GM18858 (cell line): ENCODE data around the gene C19orf25.

Experiments
- ATAC-seq: cut with Tn5 transposase; IDR thresholded peaks from one replicate; pipeline ENCODE4 v1.9.1; 2021; ENCODE audit not compliant: unreplicated experiment

The C19orf25 gene

GRCh38 chr19:1496714-1497577, 17.9 kb upstream of the C19orf25 start:
- ATAC-seq = no peak

- no peak for ATAC-seq
Observed at GRCh38 chr19:1495799-1496713, 17.0 kb upstream of the C19orf25 start.

DNA sequence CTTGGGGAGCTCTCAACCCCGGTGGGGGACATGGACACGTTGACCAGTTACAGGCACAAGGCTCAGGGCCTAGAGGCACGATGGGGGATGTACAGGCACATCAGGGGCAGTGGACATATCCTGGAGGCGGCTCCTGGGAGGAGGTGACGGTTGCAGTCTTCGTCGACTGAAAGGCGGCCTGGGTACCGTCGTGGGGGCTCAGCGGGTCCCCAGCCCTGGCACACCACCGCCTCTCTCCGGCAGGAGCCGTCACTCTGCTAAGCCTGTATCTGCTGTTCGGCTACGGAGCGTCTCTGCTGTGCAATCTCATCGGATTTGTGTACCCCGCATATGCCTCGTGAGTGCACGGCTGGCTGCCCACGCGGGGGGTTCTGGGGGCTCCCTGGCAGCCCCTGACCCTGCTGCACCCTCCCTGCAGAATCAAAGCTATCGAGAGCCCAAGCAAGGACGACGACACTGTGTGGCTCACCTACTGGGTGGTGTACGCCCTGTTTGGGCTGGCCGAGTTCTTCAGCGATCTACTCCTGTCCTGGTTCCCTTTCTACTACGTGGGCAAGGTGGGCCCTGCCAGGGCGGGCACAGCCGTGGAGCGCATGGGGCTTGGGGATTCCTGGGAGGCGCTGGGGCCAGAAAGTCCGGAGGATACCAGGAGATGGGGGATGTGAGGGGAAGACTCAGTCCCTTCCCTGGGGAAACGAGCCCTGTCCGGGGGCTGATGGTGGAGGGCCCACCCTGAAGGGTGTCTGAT, 16.2 kb upstream of the C19orf25 start:
- ATAC-seq = no peak

DNA sequence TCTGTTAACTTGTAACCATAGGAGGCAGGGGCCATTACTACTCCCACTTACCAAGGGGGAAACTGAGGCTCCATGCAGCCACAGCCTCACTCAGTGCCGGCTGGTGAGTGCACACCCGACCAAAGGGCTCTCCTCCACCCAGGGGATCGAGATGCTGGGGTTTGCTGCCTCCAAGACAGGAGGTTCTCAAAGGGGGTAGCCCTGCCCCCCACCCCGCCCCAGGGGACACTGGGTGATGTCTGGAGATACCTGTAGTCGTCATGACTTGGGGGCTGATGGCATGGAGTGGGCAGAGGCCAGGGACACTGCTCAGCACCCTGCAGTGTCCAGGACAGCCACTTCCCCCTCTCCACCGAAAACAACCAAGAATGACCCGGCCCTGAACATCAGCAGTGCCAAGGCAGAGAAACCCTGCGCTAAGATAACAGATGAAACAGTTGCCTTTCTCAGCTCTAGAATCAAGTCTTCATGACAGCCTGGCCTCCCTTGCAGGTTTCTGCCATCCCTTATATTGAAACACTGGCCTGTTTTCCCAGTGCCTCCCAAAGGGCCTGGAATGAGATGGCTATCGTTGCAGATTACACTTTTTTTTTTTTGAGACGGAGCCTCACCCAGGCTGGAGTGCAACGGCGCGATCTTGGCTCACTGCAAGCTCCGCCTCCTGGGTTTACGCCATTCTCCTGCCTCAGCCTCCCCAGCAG, 15.2 kb upstream of the C19orf25 start:
- no peak for ATAC-seq

GRCh38 chr19:1492474-1493006, 13.5 kb upstream of the C19orf25 start:
- ATAC-seq = no peak

DNA sequence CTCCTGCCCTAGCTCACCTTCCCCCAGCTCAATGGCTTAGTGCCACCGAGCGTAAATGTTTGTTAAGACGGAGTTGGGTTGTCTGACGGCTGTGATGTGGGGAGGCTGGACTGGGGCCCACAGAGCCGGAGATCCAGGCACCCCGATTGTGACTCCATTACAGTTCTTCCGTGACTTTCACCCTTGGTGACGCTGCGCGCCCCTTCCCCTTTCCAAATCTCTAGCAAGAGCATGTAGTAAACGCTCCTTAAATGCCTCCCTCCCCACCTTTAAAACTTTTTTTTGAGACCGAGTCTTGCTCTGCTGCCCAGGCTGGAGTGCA, 12.8 kb upstream of the C19orf25 start:
- no peak for ATAC-seq

DNA sequence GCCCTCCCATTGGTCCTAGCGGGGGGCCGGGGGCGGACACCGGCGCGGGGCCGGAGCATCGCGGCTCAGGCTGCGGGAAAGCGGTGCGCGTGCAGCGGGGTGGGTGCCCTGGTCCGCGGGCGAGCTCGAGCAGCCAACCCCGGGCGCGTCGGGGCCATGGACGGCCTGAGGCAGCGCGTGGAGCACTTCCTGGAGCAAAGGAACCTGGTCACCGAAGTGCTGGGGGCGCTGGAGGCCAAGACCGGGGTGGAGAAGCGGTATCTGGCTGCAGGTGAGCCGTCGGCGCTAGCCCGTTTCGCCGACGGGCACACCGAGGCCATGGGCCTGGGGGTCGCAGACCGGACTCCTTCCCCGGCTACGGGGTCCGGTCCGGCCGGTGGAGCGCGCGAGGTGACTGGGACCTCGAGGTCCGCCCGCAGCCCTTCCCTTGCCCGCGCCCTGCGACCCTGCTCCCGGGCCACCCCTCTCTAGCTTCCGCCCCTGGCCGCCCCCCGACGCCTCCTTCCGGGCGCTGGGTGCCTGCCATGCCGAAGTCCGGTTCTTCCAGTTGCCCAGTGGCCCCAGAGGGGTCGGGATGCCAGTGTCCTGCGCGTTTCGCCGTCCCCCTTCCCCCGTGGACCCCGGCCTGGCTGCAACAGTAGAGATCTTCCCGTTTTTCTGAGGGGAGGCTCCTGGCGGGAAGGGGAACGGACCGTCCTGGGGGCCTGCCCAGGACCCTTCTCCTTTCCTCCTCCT, 12.3 kb upstream of the C19orf25 start, which contains the start of gene REEP6:
Gene REEP6, plus strand, starts transcription at position 68 of the 735 bp plus-strand sequence. Its CDS starts 89 bp downstream, at position 157.
- ATAC-seq = no peak

DNA sequence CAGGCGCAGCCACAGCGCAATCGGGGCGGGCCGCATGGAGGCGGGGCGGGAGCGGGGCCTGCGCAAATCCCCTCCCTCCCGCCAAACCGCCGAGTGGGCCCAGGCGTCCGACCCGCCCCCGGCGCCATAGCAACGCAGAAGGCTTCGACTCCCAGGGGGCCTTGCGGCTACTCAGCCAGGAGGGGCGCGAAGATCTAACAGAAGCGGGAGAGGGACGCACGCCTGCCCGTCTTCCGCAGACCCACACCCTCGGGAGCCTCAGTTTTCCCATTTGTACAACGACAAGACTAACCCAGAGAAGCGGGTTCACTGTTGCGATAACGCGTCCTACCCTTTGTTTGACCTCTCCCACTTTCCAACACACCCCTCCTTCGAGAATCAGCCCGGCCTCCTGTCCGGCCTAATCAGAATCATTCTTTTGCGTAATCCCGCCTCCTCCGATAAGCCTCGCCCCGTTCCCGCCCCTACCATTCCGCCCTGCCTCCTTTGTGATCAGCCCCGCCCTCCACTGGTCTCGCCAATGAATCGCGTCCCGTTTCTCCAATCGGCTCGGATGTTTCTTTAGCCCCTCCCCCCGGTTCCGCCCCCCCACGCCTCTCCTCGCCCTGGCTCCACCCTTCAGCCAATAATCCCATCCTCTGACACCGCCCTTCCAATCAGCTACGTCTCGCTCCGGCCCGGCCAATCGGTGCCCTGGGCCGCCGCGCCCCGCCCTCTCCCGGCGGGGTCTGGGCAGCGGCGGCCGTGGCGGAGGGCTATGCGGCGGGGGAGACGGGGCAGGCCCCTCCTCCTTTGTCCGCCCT, 11.5 kb upstream of the C19orf25 start, which contains the start of gene PCSK4:
Gene PCSK4, minus strand, starts transcription at position 40 of the 803 bp plus-strand sequence. Its CDS starts 4 bp downstream, at position 36.
- ATAC-seq = peak; percentile 71

- no peak for ATAC-seq
Observed at GRCh38 chr19:1489463-1490310, 10.7 kb upstream of the C19orf25 start.

GRCh38 chr19:1488282-1488601, 9.2 kb upstream of the C19orf25 start:
- ATAC-seq = no peak

DNA sequence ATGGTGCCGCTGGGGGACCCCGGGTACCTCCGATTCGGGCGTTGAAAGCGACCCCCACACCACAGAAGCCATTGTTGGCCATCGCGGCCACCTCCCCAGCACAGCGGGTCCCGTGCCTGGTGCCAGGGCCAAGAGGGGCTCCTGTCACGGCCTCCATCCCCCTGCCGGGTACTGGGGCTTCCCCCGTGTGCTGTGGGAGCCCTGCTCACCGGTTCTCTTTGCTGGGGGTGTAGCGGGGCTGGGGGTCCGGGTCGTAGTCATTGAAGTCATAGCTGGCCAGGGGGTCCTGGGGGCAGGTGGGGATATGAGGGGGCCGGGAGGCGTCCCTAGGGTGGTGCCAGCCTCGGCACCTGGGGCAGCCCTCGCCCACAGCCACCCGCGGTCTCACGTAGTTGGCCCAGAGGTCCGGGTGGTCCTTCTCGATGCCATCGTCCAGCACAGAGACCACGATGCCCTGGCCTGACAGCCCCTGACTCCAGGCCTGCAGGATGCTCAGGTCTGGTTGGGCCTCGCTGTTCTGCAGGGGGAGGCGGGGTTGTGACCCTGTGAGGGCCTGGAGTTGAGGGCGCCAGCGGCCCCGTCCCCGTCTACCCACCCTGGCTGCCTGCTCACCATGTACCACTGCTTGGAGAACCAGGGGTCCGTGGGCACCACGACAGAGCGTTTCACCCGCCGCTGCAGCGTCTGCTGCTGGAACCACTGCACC, 8.7 kb upstream of the C19orf25 start:
- no peak for ATAC-seq

GRCh38 chr19:1486720-1487575, 7.9 kb upstream of the C19orf25 start:
- no peak for ATAC-seq

DNA sequence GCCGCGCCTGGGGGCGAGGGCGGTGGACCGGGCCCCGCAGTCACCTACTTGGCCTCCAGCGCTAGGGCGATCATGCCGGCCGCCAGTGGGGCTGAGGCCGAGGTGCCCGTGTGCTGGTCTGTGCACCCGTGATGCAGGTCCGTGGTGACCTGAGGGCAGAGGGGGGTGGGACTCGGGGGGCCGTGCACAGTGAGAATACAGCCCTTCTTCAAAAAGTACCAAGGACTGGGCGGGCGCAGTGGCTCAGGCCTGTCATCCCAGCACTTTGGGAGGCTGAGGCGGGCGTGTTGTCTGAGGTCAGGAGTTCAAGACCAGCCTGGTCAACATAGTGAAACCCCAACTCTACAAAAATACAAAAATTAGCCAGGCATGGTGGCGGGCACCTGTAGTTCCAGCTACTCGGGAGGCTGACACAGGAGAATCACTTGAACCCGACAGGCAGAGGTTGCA, 5.0 kb upstream of the C19orf25 start:
- no peak for ATAC-seq

DNA sequence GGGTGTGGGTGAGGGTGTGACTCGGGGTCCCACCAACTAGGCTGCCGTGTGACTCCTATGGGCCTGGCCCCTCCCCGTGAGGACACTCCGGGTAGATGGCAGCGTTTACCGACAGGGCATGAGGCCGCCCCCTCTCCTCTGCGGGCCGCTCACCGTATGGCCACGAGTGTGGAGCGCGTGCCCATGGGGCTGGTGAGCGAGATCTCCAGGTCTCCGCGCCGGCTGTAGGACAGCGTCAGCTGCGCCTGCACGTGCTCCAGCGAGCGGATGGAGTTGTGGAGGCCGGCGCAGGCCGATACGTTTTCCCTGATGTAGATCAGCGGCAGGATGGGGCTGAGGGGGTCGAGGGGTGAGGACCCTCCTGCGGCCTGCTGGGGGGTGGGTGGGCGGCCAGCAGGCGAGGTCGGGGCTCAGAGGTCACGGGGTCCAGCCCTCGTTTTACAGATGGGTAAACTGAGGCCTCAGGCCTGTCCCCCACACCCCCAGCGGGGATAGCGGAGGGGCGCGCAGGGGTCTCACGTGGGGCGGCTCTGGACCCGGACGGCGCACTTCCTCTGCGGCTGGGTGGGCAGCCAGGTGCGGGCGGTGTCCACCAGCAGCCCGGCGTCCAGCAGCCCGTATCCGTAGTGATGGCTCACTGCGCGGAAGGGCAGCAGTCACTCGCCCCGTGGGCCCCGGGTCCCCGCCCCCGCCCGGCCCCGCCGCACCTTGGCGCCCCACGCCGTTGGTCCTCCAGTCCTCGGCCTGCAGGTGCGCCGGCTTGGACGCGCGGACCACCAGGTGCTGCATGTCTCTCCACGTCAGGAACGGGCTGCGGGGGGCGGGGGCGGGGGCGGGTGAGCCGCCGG, 4.3 kb upstream of the C19orf25 start:
- no peak for ATAC-seq

DNA sequence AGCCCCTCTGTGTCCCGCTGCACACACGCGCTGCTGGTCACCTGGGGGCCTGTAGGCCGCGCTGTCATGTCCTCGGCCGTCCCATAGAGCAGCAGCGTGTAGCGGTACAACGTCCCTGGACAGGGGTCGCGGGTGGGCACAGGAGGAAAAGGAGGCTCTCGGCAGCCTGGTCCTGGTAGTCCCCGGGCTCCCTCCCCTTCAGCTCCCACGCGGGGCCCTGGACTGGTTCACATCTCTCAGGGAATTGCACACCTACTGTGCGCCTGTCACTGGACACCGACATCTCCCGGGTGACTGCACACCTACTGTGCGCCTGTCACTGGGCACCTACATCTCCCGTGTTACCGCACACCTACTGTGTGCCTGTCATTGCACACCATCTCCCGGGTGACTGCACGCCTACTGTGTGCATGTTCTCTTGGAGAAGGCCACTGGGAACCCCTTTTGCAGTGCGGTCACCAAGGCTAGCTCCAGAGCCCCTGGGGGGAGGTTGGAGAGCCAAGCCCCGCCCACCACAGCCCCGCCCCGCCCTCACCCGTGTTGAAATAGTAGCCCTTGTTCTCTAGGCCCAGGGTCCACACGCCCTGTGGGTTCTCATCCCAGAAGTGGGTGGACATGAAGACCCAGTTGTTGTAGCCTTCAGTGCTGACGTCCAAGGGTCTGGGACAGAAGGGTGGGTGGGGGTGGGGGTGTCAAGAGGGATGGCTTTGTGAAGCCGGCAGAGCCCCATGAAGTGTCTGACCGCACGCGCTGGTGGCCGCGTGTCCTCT, 3.5 kb upstream of the C19orf25 start:
- ATAC-seq = no peak
